ENCODE data around the gene CABP4. TPM values are rescaled to one million over a fixed set of nuclear protein-coding genes. Genes with fewer than 3 reads are reported as not detected.

CABP4 gene
- total RNA-seq, 1 experiment from 2014 or later: not detected

- ChIA-PET CTCF (interaction anchor here (0.8 to 1.4 kb wide), 3 partner anchors 43 to 137 kb away, joined by 3 to 5 read pairs (median 4); no protein-coding TSS in a partner anchor), POLR2A (interaction anchor here (0.6 to 1.9 kb wide), 4 partner anchors 10 to 107 kb away, joined by 3 to 8 read pairs (median 6); partner anchors contain the start of genes GSTP1 and PPP1CA)
- no peaks in the 10 kb centered on the region for H3K27me3 Mint-ChIP-seq (ENCODE audit: insufficient read depth, unreplicated experiment)
- BruUV-seq (replicated peaks): no TSS peak
- TF ChIP-seq CTCF (IDR thresholded peaks at IDR 0.05; ENCODE audit: unreplicated experiment): no peak
- no peaks in the 10 kb centered on the region for H3K9me3 Mint-ChIP-seq (ENCODE audit: unreplicated experiment)
- DNase-seq (ENCODE audit: unreplicated experiment): peak; percentile 99
- H3K36me3 Mint-ChIP-seq (ENCODE audit: insufficient read depth, unreplicated experiment): peaks cover 6% of the 10 kb centered on the region
- peak within 1 kb of the TSS; percentile 89 for H3K27ac Mint-ChIP-seq (ENCODE audit: low read depth, unreplicated experiment)
- H3K4me3 Mint-ChIP-seq (ENCODE audit: unreplicated experiment): peak within 1 kb of the TSS; percentile 92
- intact Hi-C loops (cut with micrococcal nuclease): loop anchor here (1.0 to 5.0 kb wide), 3 partner anchors 65 to 80 kb away; partner anchors contain the start of genes CORO1B, GSTP1 and RPS6KB2
- H3K4me1 Mint-ChIP-seq (ENCODE audit: insufficient read depth, unreplicated experiment): peaks cover 20% of the 10 kb centered on the region
Measured at GRCh38 chr11:67507864-67508485, 52.8 kb downstream of the CABP4 start, which contains the start of gene CDK2AP2. CDK2AP2 (minus strand) TSS chr11:67508162; CDS start chr11:67508082, 80 bp downstream.

- Mint-ChIP-seq H3K9me3 (ENCODE audit: unreplicated experiment) (no peaks in the 10 kb centered on the region), H3K27me3 (ENCODE audit: insufficient read depth, unreplicated experiment) (no peaks in the 10 kb centered on the region), H3K4me3 (ENCODE audit: unreplicated experiment) (peak overlapping the region; percentile 92), H3K36me3 (ENCODE audit: insufficient read depth, unreplicated experiment) (peaks cover 6% of the 10 kb centered on the region), H3K27ac (ENCODE audit: low read depth, unreplicated experiment) (peak overlapping the region; percentile 89), H3K4me1 (ENCODE audit: insufficient read depth, unreplicated experiment) (peaks cover 20% of the 10 kb centered on the region)
- peak; percentile 95 for DNase-seq (ENCODE audit: unreplicated experiment)
- ChIA-PET POLR2A (interaction anchor here (0.6 to 1.9 kb wide), 4 partner anchors 10 to 107 kb away, joined by 3 to 8 read pairs (median 6); partner anchors contain the start of genes GSTP1 and PPP1CA), CTCF (interaction anchor here (1.2 to 1.4 kb wide), 2 partner anchors 43 to 138 kb away, joined by 3 to 5 read pairs; no protein-coding TSS in a partner anchor)
- TSS peak; percentile 65 for BruUV-seq (replicated peaks)
- no peak for TF ChIP-seq CTCF (IDR thresholded peaks at IDR 0.05; ENCODE audit: unreplicated experiment)
- intact Hi-C loops (cut with micrococcal nuclease): loop anchor here (1.0 to 5.0 kb wide), 2 partner anchors 74 to 80 kb away; partner anchors contain the start of genes GSTP1 and RPS6KB2
Measured at GRCh38 chr11:67508486-67509121, 53.5 kb downstream of the CABP4 start.

- no peak overlapping the region for H3K4me3 Mint-ChIP-seq (ENCODE audit: unreplicated experiment)
- intact Hi-C loops (cut with micrococcal nuclease): no loop called here
- TF ChIP-seq CTCF (IDR thresholded peaks at IDR 0.05; ENCODE audit: unreplicated experiment): no peak
- peaks cover 6% of the 10 kb centered on the region for H3K36me3 Mint-ChIP-seq (ENCODE audit: insufficient read depth, unreplicated experiment)
- BruUV-seq (replicated peaks): no TSS peak
- H3K4me1 Mint-ChIP-seq (ENCODE audit: insufficient read depth, unreplicated experiment): peaks cover 20% of the 10 kb centered on the region
- peaks cover 12% of the 10 kb centered on the region for H3K27me3 Mint-ChIP-seq (ENCODE audit: insufficient read depth, unreplicated experiment)
- no peaks in the 10 kb centered on the region for H3K9me3 Mint-ChIP-seq (ENCODE audit: unreplicated experiment)
- H3K27ac Mint-ChIP-seq (ENCODE audit: low read depth, unreplicated experiment): no peak overlapping the region
- ChIA-PET POLR2A (no interaction called here), CTCF (no interaction called here)
- DNase-seq (ENCODE audit: unreplicated experiment): no peak
Measured at GRCh38 chr11:67510023-67510345, 54.8 kb downstream of the CABP4 start.

Small RNA genes lying within 50 kb of the gene (microRNA-seq; reads per million reads assigned to microRNA genes)
- 1.2 reads per million for gene MIR6752

Other genes with a start within 250 kb of the CABP4 start
- 48.1 and 50.1 TPM in 2 replicates for gene GRK2, start 188.9 kb upstream of the CABP4 start, total RNA-seq (2022)
- gene ANKRD13D, start 166.1 kb upstream of the CABP4 start, total RNA-seq (2022): 39.7 and 46.2 TPM in 2 replicates
- gene SSH3, start 151.8 kb upstream of the CABP4 start, total RNA-seq (2022): 31.7 and 38.0 TPM in 2 replicates
- 54.8 and 79.9 TPM in 2 replicates for gene POLD4, start 101.8 kb upstream of the CABP4 start, total RNA-seq (2022)
- 5.8 and 7.0 TPM in 2 replicates for gene CLCF1, start 81.8 kb upstream of the CABP4 start, total RNA-seq (2022)
- gene RAD9A, start 63.4 kb upstream of the CABP4 start, total RNA-seq (2022): 9.9 and 18.3 TPM in 2 replicates
- 123 and 143 TPM in 2 replicates for gene PPP1CA, start 53.5 kb upstream of the CABP4 start, total RNA-seq (2022)
- not detected in 2 replicates for gene TBC1D10C, start 51.3 kb upstream of the CABP4 start, total RNA-seq (2022)
- gene CARNS1, start 39.7 kb upstream of the CABP4 start, total RNA-seq (2022): 0.07 TPM in 1 of 2 replicates, not detected in the other
- gene RPS6KB2, start 26.9 kb upstream of the CABP4 start, total RNA-seq (2022): 49.8 and 60.1 TPM in 2 replicates
- gene PTPRCAP, start 17.7 kb upstream of the CABP4 start, total RNA-seq (2022): 0.54 and 0.86 TPM in 2 replicates
- gene CORO1B, start 11.9 kb upstream of the CABP4 start, total RNA-seq (2022): 44.9 and 59.8 TPM in 2 replicates
- not detected in 2 replicates for gene GPR152, start 2.6 kb upstream of the CABP4 start, total RNA-seq (2022)
- 49.7 and 50.1 TPM in 2 replicates for gene TMEM134, start 13.9 kb downstream of the CABP4 start, total RNA-seq (2022)
- gene AIP, start 27.7 kb downstream of the CABP4 start, total RNA-seq (2022): 28.7 and 30.5 TPM in 2 replicates
- 38.7 and 51.0 TPM in 2 replicates for gene PITPNM1, start 50.0 kb downstream of the CABP4 start, total RNA-seq (2022)
- gene CDK2AP2, start 52.8 kb downstream of the CABP4 start, total RNA-seq (2022): 93.7 and 136 TPM in 2 replicates
- gene CABP2, start 68.1 kb downstream of the CABP4 start, total RNA-seq (2022): not detected in 2 replicates
- 1,641 and 1,733 TPM in 2 replicates for gene GSTP1, start 128.5 kb downstream of the CABP4 start, total RNA-seq (2022)
- gene NDUFV1, start 151.6 kb downstream of the CABP4 start, total RNA-seq (2022): 158 and 223 TPM in 2 replicates
- gene NUDT8, start 174.6 kb downstream of the CABP4 start, total RNA-seq (2022): 3.6 and 6.9 TPM in 2 replicates
- not detected in 2 replicates for gene TBX10, start 184.4 kb downstream of the CABP4 start, total RNA-seq (2022)
- gene ACY3, start 195.4 kb downstream of the CABP4 start, total RNA-seq (2022): not detected in 2 replicates
- not detected in 2 replicates for gene ALDH3B2, start 219.3 kb downstream of the CABP4 start, total RNA-seq (2022)